NCI-H526 treated with DMSO at 0.1 percent for 48 hours (cell line): ENCODE measurements around the gene CSNK1E.

Experiments used
- DNase-seq: peaks from one replicate; lab custom pipeline; 2025; lab: John Stamatoyannopoulos, UW

Gene CSNK1E

DNA sequence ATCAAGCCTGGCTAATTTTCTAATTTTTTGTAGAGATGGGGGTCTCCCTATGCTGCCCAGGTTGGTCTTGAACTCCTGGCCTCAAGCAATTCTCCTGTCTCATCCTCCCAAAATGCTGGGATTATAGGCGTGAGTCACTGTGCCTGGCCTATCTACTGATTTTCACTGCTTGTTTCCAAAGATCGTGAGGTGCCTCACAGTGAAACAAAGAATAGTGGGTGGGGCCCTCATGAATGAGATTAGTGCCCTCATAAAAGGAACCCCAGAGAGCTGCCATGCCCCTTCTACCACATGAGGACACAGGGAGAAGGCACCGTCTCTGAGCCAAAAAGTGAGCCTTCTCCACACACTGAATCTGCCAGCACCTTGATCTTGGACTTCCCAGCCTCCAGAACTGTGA, 67.9 kb downstream of the CSNK1E start:
- DNase-seq = no peak

DNA sequence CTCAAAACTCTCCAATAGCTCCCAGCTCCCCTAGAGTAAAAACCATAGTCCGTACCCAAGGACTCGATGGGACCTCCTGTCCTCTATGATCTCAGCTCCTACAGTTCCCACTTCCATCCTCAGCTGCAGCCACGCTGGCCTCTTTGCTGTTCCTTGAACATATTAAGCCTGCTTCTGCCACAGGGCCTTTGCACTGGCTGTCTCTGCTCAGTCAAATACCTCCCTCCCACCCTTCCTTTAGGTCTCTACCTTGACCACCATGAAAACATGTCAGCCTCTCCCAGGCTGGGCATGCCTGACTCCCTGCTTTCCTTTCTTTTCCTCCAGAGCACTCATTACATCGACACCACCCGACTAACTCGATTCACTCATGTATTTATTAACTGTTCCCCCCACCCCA, 69.0 kb downstream of the CSNK1E start:
- DNase-seq = no peak

DNA sequence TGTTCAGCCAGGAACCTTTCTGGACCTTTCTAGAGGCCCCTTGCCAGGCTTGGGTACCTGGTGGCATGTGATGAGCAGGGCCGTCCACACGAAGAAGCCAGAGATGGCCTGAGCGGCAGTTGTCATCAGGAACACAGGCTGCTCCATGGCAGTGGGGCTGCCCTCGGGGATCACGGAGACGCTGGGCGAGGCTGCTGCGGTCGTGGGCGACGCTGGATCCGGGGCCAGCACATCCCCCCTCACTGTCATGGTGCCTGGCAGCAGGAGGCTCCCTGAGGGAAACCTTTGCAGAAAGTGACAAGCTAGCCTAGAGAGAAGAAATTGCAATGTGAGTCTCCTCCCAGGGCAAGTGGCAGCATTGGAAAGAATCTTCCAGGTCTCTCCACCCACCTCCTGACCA, 69.5 kb downstream of the CSNK1E start:
- DNase-seq = no peak

DNA sequence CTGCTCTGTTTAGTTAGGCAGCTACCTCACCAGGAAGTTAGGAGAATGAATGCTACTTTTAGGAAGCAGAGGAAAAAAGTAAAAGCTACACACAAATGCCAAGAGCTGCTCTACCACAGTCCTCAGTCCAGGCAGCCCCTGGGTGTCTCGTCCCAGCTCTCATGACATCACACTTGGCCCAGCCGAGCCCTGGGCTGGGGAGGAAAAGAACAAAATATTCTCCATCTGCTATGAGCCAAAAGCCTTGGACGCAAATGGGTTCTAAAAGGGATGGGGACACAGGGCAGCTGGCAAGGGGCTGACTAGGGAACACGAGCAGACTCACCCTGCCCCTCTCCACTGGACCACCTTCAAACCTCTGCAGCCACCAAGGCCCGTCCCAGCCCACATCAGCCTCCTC, 70.5 kb downstream of the CSNK1E start:
- no peak for DNase-seq

DNA sequence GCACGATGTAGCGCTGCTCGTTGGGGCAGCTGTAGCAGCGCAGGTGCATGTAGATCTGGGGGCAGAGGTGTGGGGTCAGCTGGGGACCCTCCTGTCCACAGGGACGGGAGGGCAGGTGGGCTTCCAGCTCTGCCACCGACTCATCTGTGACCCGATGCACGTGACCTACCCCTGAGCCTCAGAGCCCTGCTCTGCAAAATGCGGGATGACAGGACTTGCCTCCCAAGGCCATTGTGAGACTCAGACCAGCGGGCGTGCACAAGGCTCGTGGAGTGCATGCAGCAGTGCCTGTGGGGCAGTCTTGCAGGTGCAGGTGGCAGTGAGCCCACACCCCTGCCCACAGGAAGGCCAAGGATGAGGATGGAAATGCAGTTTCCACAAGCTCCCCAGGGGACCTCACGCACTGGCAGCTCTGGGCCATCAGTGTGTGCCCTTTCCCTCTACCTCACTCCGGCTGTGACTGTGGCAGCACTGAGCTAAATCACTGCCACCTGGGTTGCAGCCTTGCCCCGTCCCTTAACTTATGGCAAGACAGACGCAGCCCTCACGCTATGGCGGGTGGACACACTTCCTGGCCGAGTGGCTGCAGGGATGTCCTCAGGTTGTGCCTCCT, 71.1 kb downstream of the CSNK1E start:
- DNase-seq = no peak

DNA sequence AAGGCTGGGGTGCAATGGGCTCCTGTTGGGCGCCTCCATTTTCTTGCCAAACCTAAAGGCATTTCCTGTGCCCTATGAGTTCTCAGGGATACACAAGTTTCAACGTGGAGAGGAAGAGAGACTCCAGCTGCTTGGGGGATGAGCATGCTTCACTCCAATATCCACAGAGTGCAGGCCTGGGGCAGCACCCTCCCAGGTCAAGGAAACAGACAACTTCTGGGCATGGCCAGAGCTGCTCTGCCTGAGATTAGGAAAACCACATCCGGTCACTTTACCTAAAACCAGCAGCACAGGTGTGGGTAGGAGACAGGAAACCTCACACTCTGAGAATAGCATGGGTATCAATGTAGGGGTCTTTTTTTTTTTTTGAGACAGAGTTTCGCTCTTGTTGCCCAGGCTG, 73.1 kb downstream of the CSNK1E start:
- no peak for DNase-seq

DNA sequence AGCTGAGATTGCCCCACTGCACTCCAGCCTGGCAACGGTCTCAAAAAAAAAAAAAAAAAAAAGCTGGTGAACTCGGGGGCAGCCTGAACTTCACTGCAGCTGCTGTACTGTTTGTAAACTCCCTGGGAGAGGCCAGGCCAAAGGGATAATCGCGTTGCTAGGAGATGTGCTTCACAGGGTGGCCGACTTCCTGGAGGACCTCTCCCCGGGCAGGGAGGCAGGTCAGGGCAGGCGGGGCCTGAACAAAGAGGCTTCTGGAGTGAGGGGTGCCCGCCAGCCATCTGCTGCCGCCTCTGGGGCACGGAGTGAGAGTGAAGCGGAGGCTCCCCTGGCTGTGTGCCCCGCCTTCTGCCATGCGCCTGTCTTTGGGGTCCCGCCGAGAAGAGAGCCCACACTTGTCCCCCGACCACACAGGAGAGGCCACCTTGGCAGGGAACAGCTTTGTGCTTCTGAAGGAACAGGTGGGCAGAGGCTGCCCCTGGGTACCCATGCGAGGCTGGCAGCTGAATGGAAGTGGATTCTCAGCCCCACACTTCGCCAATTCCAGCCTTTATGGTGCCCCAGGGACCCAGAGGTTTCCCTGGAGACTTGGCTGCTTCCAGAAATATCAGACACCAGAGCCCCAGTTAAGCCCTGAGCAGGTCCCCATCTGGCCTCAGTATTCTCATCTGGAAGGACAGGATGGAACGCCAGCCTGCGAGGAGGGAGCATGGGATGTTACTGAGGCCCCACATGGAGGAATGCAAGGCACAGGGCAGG, 74.0 kb downstream of the CSNK1E start:
- DNase-seq = peak; percentile 62

DNA sequence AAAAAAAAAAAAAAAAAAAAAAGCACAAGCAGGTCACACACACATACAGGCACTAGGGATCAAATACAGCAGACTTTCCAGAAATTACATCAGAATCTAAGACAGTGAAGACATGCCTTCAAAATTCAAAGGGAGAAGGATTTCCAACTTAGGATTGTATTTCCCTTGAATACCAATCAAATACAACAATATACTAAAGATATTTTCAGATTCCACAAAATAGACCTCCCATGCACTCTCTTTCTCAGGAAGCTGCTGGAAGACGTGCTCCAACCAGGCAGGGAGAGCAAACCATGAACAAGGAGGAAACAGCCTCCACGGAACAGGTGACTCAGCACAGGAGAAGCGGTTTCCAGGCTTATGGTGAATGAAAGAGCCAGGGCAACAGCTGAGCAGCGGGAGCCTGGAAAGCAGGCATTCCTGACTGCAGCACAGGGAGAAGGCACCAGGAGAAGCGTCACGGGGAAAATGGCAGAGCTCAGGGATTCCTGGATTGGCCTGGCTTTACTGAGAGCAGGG, 76.4 kb downstream of the CSNK1E start:
- no peak for DNase-seq
